Measurements from ENCODE around the gene IER2. TPM values are rescaled to one million over a fixed set of nuclear protein-coding genes. Genes with fewer than 3 reads are reported as not detected.
A peak's percentile ranks its signal among the peaks of the same experiment; 100 is the strongest.
"Not testable (repeated sequence)": the region's sequence is repeated elsewhere in the genome, so short reads cannot be mapped to it uniquely, and the experiment has no call there.

IER2 gene
- total RNA-seq, 4 donors from 2014 or later: 72.2 to 229 (median 85.6) TPM

- H3K27me3 ChIP-seq: no peaks in the 10 kb centered on the region
- no peaks in the 10 kb centered on the region for H3K36me3 ChIP-seq
- no peaks in the 10 kb centered on the region for H3K9me3 ChIP-seq
- H3K27ac ChIP-seq: peak overlapping the region; percentile 88 to 98 (median 94)
- H3K4me1 ChIP-seq: peaks cover 17 to 48% (median 39%) of the 10 kb centered on the region in 4 donors
- DNase-seq: peak; percentile 92 to 98 (median 98)
- TF ChIP-seq POLR2A (IDR thresholded peaks at IDR 0.05) (peak in 1 of 2 donors; percentile 95), CTCF (IDR thresholded peaks at IDR 0.05) (no peak)
- H3K4me3 ChIP-seq: peak overlapping the region; percentile 37 to 57 (median 44)
Observed at GRCh38 chr19:13162724-13163608, 12.8 kb downstream of the IER2 start.

- DNase-seq: peak; percentile 71 to 83 (median 74)
- H3K36me3 ChIP-seq: no peaks in the 10 kb centered on the region
- H3K27ac ChIP-seq: peak overlapping the region; percentile 88 to 98 (median 94)
- no peaks in the 10 kb centered on the region for H3K27me3 ChIP-seq
- H3K4me3 ChIP-seq: peak overlapping the region; percentile 3 to 57 (median 44)
- no peaks in the 10 kb centered on the region for H3K9me3 ChIP-seq
- H3K4me1 ChIP-seq: peaks cover 17 to 51% (median 43%) of the 10 kb centered on the region in 4 donors
- TF ChIP-seq CTCF (IDR thresholded peaks at IDR 0.05): no peak
- TF ChIP-seq POLR2A (IDR thresholded peaks at IDR 0.05): peak in 1 of 2 donors; percentile 26
Observed at GRCh38 chr19:13163609-13164342, 13.6 kb downstream of the IER2 start.

- Histone ChIP-seq H3K27ac (peak overlapping the region; percentile 88 to 98 (median 94)), H3K36me3 (no peaks in the 10 kb centered on the region), H3K9me3 (no peaks in the 10 kb centered on the region), H3K4me3 (peak overlapping the region in 3 of 4 donors; percentile 3 to 57 (median 40)), H3K4me1 (peaks cover 17 to 59% (median 46%) of the 10 kb centered on the region in 4 donors), H3K27me3 (no peaks in the 10 kb centered on the region)
- no peak for TF ChIP-seq CTCF (IDR thresholded peaks at IDR 0.05)
- TF ChIP-seq POLR2A (IDR thresholded peaks at IDR 0.05): no peak
- DNase-seq: peak; percentile 55 to 74 (median 70)
Observed at GRCh38 chr19:13164343-13165161, 14.3 kb downstream of the IER2 start.

- no peaks in the 10 kb centered on the region for H3K36me3 ChIP-seq
- H3K27ac ChIP-seq: peak overlapping the region; percentile 88 to 98 (median 94)
- H3K27me3 ChIP-seq: no peaks in the 10 kb centered on the region
- H3K4me1 ChIP-seq: peaks cover 21 to 67% (median 46%) of the 10 kb centered on the region in 4 donors
- no peak for DNase-seq
- no peaks in the 10 kb centered on the region for H3K9me3 ChIP-seq
- no peak overlapping the region for H3K4me3 ChIP-seq
- TF ChIP-seq POLR2A (IDR thresholded peaks at IDR 0.05) (no peak), CTCF (IDR thresholded peaks at IDR 0.05) (no peak)
Observed at GRCh38 chr19:13165162-13165997, 15.2 kb downstream of the IER2 start.

- H3K27me3 ChIP-seq, H3K4me3 ChIP-seq, DNase-seq, H3K9me3 ChIP-seq, H3K36me3 ChIP-seq: not testable (repeated sequence)
- H3K4me1 ChIP-seq: peaks cover 18 to 68% (median 46%) of the 10 kb centered on the region in 4 donors
- peak overlapping the region; percentile 88 to 94 (median 94) for H3K27ac ChIP-seq
Observed at GRCh38 chr19:13166151-13166550, 15.9 kb downstream of the IER2 start.
